Measurements from ENCODE around the gene SNRK. TPM values are rescaled to one million over a fixed set of nuclear protein-coding genes. Genes with fewer than 3 reads are reported as not detected.

SNRK gene
- total RNA-seq, 1 experiment from 2014 or later, result 12.7 TPM

DNA sequence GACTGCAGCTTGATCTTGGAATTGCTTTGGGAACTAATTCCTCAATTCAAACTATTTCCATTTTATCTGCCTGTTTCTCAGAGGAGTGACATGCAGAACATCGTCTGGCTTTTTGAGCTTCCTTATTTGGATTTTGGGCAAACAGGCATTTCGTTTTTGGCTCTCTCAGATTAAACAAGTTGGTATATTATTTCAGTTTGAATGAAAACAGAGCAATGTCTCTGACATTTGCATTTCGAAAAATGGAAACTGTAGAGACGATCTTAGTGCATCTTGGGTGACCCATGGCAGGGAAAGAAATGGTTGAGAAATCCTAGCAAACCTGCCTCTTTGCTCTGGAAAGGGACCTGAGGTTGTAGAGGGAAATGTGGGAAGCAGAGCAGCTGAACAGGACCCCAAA lies 33.0 kb upstream of the SNRK start:
- Histone ChIP-seq H3K27ac (ENCODE audit: low read depth, low read length) (no peak overlapping the region), H3K4me3 (replicated peaks in 1 of 2; ENCODE audit: low read depth in 1 of 2, low read length in 2 of 2) (no peak overlapping the region), H3K36me3 (ENCODE audit: control insufficient read depth in 1 of 2, insufficient read depth in 2 of 2, low read length in 2 of 2) (no peaks in the 10 kb centered on the region), H3K4me1 (ENCODE audit: control insufficient read depth in 1 of 2, insufficient read depth in 2 of 2, low read length in 2 of 2) (no peaks in the 10 kb centered on the region), H3K9me2 (ENCODE audit: insufficient read depth) (no peaks in the 10 kb centered on the region), H3K9ac (ENCODE audit: low read length) (no peak overlapping the region), H3K4me2 (ENCODE audit: low read length) (no peak overlapping the region), H3K79me2 (ENCODE audit: insufficient read depth, low read length) (no peaks in the 10 kb centered on the region), H3K9me3 (ENCODE audit: control insufficient read depth in 1 of 2, insufficient read depth in 1 of 2, low read depth in 1 of 2, low read length in 2 of 2) (no peaks in the 10 kb centered on the region), H3K27me3 (ENCODE audit: insufficient read depth, low read length) (no peaks in the 10 kb centered on the region), H2AFZ (ENCODE audit: low read depth, low read length, poor library complexity, severe bottlenecking) (no peak overlapping the region), H4K20me1 (ENCODE audit: insufficient read depth) (no peaks in the 10 kb centered on the region)
- TF ChIP-seq CBX3 (IDR thresholded peaks at IDR 0.05; ENCODE audit: low read depth) (no peak), EZH2 (IDR thresholded peaks at IDR 0.05) (no peak), RAD21 (IDR thresholded peaks at IDR 0.05; ENCODE audit: low read depth) (no peak)
- TF ChIP-seq, protein P1, sequence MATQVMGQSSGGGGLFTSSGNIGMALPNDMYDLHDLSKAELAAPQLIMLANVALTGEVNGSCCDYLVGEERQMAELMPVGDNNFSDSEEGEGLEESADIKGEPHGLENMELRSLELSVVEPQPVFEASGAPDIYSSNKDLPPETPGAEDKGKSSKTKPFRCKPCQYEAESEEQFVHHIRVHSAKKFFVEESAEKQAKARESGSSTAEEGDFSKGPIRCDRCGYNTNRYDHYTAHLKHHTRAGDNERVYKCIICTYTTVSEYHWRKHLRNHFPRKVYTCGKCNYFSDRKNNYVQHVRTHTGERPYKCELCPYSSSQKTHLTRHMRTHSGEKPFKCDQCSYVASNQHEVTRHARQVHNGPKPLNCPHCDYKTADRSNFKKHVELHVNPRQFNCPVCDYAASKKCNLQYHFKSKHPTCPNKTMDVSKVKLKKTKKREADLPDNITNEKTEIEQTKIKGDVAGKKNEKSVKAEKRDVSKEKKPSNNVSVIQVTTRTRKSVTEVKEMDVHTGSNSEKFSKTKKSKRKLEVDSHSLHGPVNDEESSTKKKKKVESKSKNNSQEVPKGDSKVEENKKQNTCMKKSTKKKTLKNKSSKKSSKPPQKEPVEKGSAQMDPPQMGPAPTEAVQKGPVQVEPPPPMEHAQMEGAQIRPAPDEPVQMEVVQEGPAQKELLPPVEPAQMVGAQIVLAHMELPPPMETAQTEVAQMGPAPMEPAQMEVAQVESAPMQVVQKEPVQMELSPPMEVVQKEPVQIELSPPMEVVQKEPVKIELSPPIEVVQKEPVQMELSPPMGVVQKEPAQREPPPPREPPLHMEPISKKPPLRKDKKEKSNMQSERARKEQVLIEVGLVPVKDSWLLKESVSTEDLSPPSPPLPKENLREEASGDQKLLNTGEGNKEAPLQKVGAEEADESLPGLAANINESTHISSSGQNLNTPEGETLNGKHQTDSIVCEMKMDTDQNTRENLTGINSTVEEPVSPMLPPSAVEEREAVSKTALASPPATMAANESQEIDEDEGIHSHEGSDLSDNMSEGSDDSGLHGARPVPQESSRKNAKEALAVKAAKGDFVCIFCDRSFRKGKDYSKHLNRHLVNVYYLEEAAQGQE (IDR thresholded peaks at IDR 0.05; ENCODE audit: low read depth), result no peak
- intact Hi-C loops (cut with micrococcal nuclease), result no loop called here
- no TSS peak for BruUV-seq (replicated peaks)
- ChIA-PET POLR2A (no interaction called here), CTCF (no interaction called here), RAD21 (ENCODE audit: low non-redundant PET in 1 of 2, low total read pairs in 2 of 2, uncharacterized antibody in 2 of 2, unreplicated experiment in 2 of 2) (no interaction called here)
- ATAC-seq, result no peak
- no peak for DNase-seq (ENCODE audit: low read depth, low spot score)

DNA sequence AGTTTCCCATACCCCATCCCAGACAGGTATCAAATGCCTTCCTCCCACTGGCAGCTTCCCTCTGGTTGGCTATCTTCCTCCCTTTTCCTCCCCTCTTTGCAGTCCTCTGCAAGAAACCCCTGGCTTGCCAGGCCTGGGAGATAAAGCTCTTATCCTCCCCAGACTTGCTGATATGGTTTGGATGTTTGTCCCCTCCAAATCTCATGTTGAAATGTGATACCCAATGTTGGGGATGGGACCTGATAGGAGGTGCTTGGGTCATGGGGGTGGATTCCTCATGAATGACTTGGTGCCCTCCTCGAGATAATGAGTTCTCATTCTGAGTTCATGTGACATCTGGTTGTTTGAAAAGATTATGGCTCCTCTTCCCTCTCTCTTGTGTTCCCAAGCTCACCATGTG lies 32.2 kb upstream of the SNRK start:
- Histone ChIP-seq H3K4me3 (replicated peaks in 1 of 2; ENCODE audit: low read depth in 1 of 2, low read length in 2 of 2) (no peak overlapping the region), H3K79me2 (ENCODE audit: insufficient read depth, low read length) (no peaks in the 10 kb centered on the region), H3K4me1 (ENCODE audit: control insufficient read depth in 1 of 2, insufficient read depth in 2 of 2, low read length in 2 of 2) (no peaks in the 10 kb centered on the region), H3K9me3 (ENCODE audit: control insufficient read depth in 1 of 2, insufficient read depth in 1 of 2, low read depth in 1 of 2, low read length in 2 of 2) (no peaks in the 10 kb centered on the region), H3K9me2 (ENCODE audit: insufficient read depth) (no peaks in the 10 kb centered on the region), H3K4me2 (ENCODE audit: low read length) (no peak overlapping the region), H2AFZ (ENCODE audit: low read depth, low read length, poor library complexity, severe bottlenecking) (no peak overlapping the region), H3K9ac (ENCODE audit: low read length) (no peak overlapping the region), H4K20me1 (ENCODE audit: insufficient read depth) (no peaks in the 10 kb centered on the region), H3K27me3 (ENCODE audit: insufficient read depth, low read length) (no peaks in the 10 kb centered on the region), H3K36me3 (ENCODE audit: control insufficient read depth in 1 of 2, insufficient read depth in 2 of 2, low read length in 2 of 2) (no peaks in the 10 kb centered on the region), H3K27ac (ENCODE audit: low read depth, low read length) (no peak overlapping the region)
- intact Hi-C loops (cut with micrococcal nuclease), result no loop called here
- BruUV-seq (replicated peaks), result no TSS peak
- CTCF ChIA-PET, result no interaction called here
- no peak for ATAC-seq
- DNase-seq (ENCODE audit: low read depth, low spot score), result no peak
- POLR2A ChIA-PET, result no interaction called here
- RAD21 ChIA-PET (ENCODE audit: low non-redundant PET in 1 of 2, low total read pairs in 2 of 2, uncharacterized antibody in 2 of 2, unreplicated experiment in 2 of 2), result no interaction called here
- TF ChIP-seq CBX3 (IDR thresholded peaks at IDR 0.05; ENCODE audit: low read depth) (no peak), POLR2A (IDR thresholded peaks at IDR 0.05; ENCODE audit: borderline replicate concordance, extremely low read depth, insufficient read depth, insufficient read length) (no peak), ELF1 (IDR thresholded peaks at IDR 0.05; ENCODE audit: borderline replicate concordance, low read depth) (no peak), SP1 (IDR thresholded peaks at IDR 0.05; ENCODE audit: low read depth) (no peak), EZH2phosphoT487 (IDR thresholded peaks at IDR 0.05; ENCODE audit: borderline replicate concordance) (no peak), EZH2 (IDR thresholded peaks at IDR 0.05) (no peak), SRF (IDR thresholded peaks at IDR 0.05; ENCODE audit: low read depth) (no peak), ZNF274 (IDR thresholded peaks at IDR 0.05; ENCODE audit: low read depth, low read length) (no peak), ZFX (IDR thresholded peaks at IDR 0.05) (no peak), TCF7L2 (IDR thresholded peaks at IDR 0.05; ENCODE audit: borderline replicate concordance, extremely low read depth, insufficient read depth, insufficient read length) (no peak), YY1 (IDR thresholded peaks at IDR 0.05; ENCODE audit: extremely low read depth, insufficient replicate concordance, low read depth, low read length) (no peak), EGR1 (IDR thresholded peaks at IDR 0.05; ENCODE audit: low read depth) (no peak), RAD21 (IDR thresholded peaks at IDR 0.05; ENCODE audit: low read depth) (no peak)
- TF ChIP-seq, protein P2, sequence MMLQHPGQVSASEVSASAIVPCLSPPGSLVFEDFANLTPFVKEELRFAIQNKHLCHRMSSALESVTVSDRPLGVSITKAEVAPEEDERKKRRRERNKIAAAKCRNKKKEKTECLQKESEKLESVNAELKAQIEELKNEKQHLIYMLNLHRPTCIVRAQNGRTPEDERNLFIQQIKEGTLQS (IDR thresholded peaks at IDR 0.05), result no peak
- TF ChIP-seq, protein P3, sequence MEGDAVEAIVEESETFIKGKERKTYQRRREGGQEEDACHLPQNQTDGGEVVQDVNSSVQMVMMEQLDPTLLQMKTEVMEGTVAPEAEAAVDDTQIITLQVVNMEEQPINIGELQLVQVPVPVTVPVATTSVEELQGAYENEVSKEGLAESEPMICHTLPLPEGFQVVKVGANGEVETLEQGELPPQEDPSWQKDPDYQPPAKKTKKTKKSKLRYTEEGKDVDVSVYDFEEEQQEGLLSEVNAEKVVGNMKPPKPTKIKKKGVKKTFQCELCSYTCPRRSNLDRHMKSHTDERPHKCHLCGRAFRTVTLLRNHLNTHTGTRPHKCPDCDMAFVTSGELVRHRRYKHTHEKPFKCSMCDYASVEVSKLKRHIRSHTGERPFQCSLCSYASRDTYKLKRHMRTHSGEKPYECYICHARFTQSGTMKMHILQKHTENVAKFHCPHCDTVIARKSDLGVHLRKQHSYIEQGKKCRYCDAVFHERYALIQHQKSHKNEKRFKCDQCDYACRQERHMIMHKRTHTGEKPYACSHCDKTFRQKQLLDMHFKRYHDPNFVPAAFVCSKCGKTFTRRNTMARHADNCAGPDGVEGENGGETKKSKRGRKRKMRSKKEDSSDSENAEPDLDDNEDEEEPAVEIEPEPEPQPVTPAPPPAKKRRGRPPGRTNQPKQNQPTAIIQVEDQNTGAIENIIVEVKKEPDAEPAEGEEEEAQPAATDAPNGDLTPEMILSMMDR (IDR thresholded peaks at IDR 0.05 in 2 of 3, conservative IDR thresholded peaks at IDR 0.05 in 1 of 3; ENCODE audit: borderline replicate concordance in 1 of 3, insufficient read depth in 1 of 3, low read depth in 2 of 3, low read length in 2 of 3), result no peak

Data from HCT116 (cell line).